Astrocyte of the cerebellum (primary cell): ENCODE data around the gene MSANTD3.

Experiments used
- DNase-seq: peaks from one replicate; pipeline ENCODE4 v3.0.0-alpha.2; 2011; ENCODE audit warnings: low read depth
- H3K4me3 ChIP-seq: 2 replicates; pipeline ENCODE4 v1.5.1; 2011; ENCODE audit warnings: mild to moderate bottlenecking, low read depth, low read length, moderate library complexity
- CTCF ChIP-seq: IDR thresholded peaks from 2 replicates; pipeline ENCODE4 v1.5.1; 2012; ENCODE audit warnings: low read length, low read depth, moderate library complexity, mild to moderate bottlenecking; ENCODE audit errors: missing control alignments
- in situ Hi-C: cut with HindIII; loops from 2 replicates; pipeline ENCODE4 v1.10.0; 2017; ENCODE audit warnings: low sequenced_read_pairs

The MSANTD3 gene

GRCh38 chr9:100498592-100498991 lies 71.6 kb downstream of the MSANTD3 start:
- DNase-seq: no peak
- no peak overlapping the region for H3K4me3 ChIP-seq
- no peak for TF ChIP-seq CTCF
- in situ Hi-C loops: no loop called here

GRCh38 chr9:100499460-100499859 lies 72.5 kb downstream of the MSANTD3 start:
- no peak for DNase-seq
- no peak overlapping the region for H3K4me3 ChIP-seq
- TF ChIP-seq CTCF: no peak
- in situ Hi-C loops: no loop called here

GRCh38 chr9:100499866-100500265 lies 72.9 kb downstream of the MSANTD3 start:
- no peak overlapping the region for H3K4me3 ChIP-seq
- in situ Hi-C loops: no loop called here
- DNase-seq: no peak
- TF ChIP-seq CTCF: no peak
